ENCODE results near the gene SRGN. TPM values are rescaled to one million over a fixed set of nuclear protein-coding genes. Genes with fewer than 3 reads are reported as not detected.

The SRGN gene
- total and polyA plus RNA-seq, 2 donors (not counting 1 experiment from before 2014, with no cell fraction given) = 47.3 to 52.3 TPM

DNA sequence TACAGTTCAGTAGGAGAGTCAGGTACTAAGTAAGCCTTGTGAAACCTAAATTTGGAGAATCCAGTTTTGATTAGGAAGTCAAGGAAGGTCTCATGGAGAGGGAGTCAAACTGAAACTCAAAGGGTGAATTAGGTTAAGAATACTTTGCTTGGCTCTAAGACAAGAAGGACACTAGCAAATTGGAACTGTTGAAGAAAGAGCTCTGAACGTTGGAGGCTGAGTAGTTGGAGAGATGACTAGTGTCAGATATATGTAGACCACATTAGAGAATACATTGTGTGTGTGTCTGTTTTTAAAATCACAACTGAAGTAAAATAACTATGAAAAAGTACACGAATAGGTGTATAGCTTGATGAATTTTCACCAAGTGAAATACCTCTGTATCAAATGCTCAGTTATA is 42.3 kb downstream of the SRGN start:
- H3K9me3 ChIP-seq (ENCODE audit: control extremely low read depth in 1 of 3, control insufficient read depth in 2 of 3, insufficient read depth in 1 of 3, low read length in 2 of 3) = no peaks in the 10 kb centered on the region
- ChIA-PET POLR2A (no interaction called here), CTCF (no interaction called here)
- H3K79me2 ChIP-seq (ENCODE audit: control insufficient read depth, insufficient read depth, low read length) = peaks cover 92% of the 10 kb centered on the region
- peaks cover 23% of the 10 kb centered on the region for H3K4me1 Mint-ChIP-seq
- no peak overlapping the region for H3K4me3 ChIP-seq (ENCODE audit: control extremely low read depth in 1 of 5, extremely low read depth in 1 of 5, insufficient read depth in 1 of 5, low read depth in 2 of 5, low read length in 4 of 5)
- H2AFZ ChIP-seq (ENCODE audit: insufficient read depth, low read depth, low read length, poor library complexity, severe bottlenecking) = no peak overlapping the region
- no peaks in the 10 kb centered on the region for H3K27me3 ChIP-seq (replicated peaks in 1 of 4; ENCODE audit: control extremely low read depth in 1 of 4, control insufficient read depth in 3 of 4, insufficient read depth in 4 of 4, low read length in 3 of 4)
- intact Hi-C loops (cut with micrococcal nuclease) = no loop called here
- H3K4me3 Mint-ChIP-seq = no peak overlapping the region
- no peak overlapping the region for H3K27ac ChIP-seq (ENCODE audit: low read length in 2 of 2)
- no peaks in the 10 kb centered on the region for H3K27me3 Mint-ChIP-seq
- H3K9me3 Mint-ChIP-seq (ENCODE audit: insufficient read depth) = no peaks in the 10 kb centered on the region
- H3K9ac ChIP-seq (ENCODE audit: low read length) = no peak overlapping the region
- no CpG with 5 or more reads among the region's 2 CpGs for WGBS (ENCODE audit: insufficient coverage)
- TF ChIP-seq, protein P1, sequence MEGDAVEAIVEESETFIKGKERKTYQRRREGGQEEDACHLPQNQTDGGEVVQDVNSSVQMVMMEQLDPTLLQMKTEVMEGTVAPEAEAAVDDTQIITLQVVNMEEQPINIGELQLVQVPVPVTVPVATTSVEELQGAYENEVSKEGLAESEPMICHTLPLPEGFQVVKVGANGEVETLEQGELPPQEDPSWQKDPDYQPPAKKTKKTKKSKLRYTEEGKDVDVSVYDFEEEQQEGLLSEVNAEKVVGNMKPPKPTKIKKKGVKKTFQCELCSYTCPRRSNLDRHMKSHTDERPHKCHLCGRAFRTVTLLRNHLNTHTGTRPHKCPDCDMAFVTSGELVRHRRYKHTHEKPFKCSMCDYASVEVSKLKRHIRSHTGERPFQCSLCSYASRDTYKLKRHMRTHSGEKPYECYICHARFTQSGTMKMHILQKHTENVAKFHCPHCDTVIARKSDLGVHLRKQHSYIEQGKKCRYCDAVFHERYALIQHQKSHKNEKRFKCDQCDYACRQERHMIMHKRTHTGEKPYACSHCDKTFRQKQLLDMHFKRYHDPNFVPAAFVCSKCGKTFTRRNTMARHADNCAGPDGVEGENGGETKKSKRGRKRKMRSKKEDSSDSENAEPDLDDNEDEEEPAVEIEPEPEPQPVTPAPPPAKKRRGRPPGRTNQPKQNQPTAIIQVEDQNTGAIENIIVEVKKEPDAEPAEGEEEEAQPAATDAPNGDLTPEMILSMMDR (IDR thresholded peaks at IDR 0.05) = no peak
- TF ChIP-seq EZH2 (IDR thresholded peaks at IDR 0.05; ENCODE audit: borderline replicate concordance, insufficient read depth, low read depth, low read length, poor library complexity, severe bottlenecking) = no peak
- H3K4me1 ChIP-seq (ENCODE audit: control insufficient read depth in 2 of 2, insufficient read depth in 2 of 2, low read length in 2 of 2) = peaks cover 4 to 5% of the 10 kb centered on the region in 2 donors
- DNase-seq (no peak), ATAC-seq (ENCODE audit: low read depth) (no peak)
- peaks cover 0 to 27% of the 10 kb centered on the region in 2 experiments for H3K36me3 ChIP-seq (replicated peaks in 1 of 2; ENCODE audit: control extremely low read depth in 1 of 2, control insufficient read depth in 1 of 2, extremely low read depth in 1 of 2, insufficient read depth in 2 of 2, low read length in 1 of 2)
- H3K4me2 ChIP-seq (replicated peaks; ENCODE audit: low read depth, low read length, poor library complexity, severe bottlenecking) = no peak overlapping the region
- H3K27ac Mint-ChIP-seq = no peak overlapping the region
- peaks cover 35% of the 10 kb centered on the region for H4K20me1 ChIP-seq (ENCODE audit: control insufficient read depth, insufficient read depth, low read length, poor library complexity, severe bottlenecking)

DNA sequence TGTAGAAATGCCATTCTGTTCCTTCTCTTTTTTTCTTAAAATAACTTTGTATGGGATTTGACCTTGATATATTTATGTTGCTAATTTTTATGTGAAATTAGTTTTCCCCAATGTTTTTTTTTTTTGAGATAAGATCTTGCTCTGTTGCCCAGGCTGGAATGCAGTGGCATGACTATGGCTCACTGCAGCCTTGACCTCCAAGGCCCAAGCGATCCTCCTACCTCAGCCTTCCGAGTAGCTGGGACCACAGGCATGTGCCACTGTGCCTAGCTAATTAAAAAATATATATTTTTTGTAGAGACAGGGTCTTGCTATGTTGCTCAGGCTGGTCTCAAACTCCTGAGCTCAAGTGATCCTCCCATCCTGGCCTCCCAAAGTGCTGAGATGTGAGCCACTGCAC is 52.1 kb downstream of the SRGN start:
- CTCF ChIA-PET = no interaction called here
- Histone ChIP-seq H3K4me1 (ENCODE audit: control insufficient read depth in 2 of 2, insufficient read depth in 2 of 2, low read length in 2 of 2) (no peaks in the 10 kb centered on the region), H3K27me3 (replicated peaks in 1 of 4; ENCODE audit: control extremely low read depth in 1 of 4, control insufficient read depth in 3 of 4, insufficient read depth in 4 of 4, low read length in 3 of 4) (no peaks in the 10 kb centered on the region), H3K9ac (ENCODE audit: low read length) (no peak overlapping the region), H4K20me1 (ENCODE audit: control insufficient read depth, insufficient read depth, low read length, poor library complexity, severe bottlenecking) (peaks cover 9% of the 10 kb centered on the region), H3K4me3 (ENCODE audit: control extremely low read depth in 1 of 5, extremely low read depth in 1 of 5, insufficient read depth in 1 of 5, low read depth in 2 of 5, low read length in 4 of 5) (no peak overlapping the region), H3K36me3 (replicated peaks in 1 of 2; ENCODE audit: control extremely low read depth in 1 of 2, control insufficient read depth in 1 of 2, extremely low read depth in 1 of 2, insufficient read depth in 2 of 2, low read length in 1 of 2) (peaks cover 0 to 13% of the 10 kb centered on the region in 2 experiments), H3K79me2 (ENCODE audit: control insufficient read depth, insufficient read depth, low read length) (peaks cover 76% of the 10 kb centered on the region), H3K27ac (ENCODE audit: low read length in 2 of 2) (no peak overlapping the region), H2AFZ (ENCODE audit: insufficient read depth, low read depth, low read length, poor library complexity, severe bottlenecking) (no peak overlapping the region), H3K4me2 (replicated peaks; ENCODE audit: low read depth, low read length, poor library complexity, severe bottlenecking) (no peak overlapping the region), H3K9me3 (ENCODE audit: control extremely low read depth in 1 of 3, control insufficient read depth in 2 of 3, insufficient read depth in 1 of 3, low read length in 2 of 3) (no peaks in the 10 kb centered on the region)
- DNase-seq (no peak), ATAC-seq (ENCODE audit: low read depth) (no peak)
- intact Hi-C loops (cut with micrococcal nuclease) = no loop called here
- Mint-ChIP-seq H3K4me3 (no peak overlapping the region), H3K27ac (no peak overlapping the region), H3K27me3 (no peaks in the 10 kb centered on the region), H3K4me1 (peaks cover 14% of the 10 kb centered on the region), H3K9me3 (ENCODE audit: insufficient read depth) (no peaks in the 10 kb centered on the region)
- TF ChIP-seq, protein P1 (IDR thresholded peaks at IDR 0.05) = no peak
- no peak for TF ChIP-seq EZH2 (IDR thresholded peaks at IDR 0.05; ENCODE audit: borderline replicate concordance, insufficient read depth, low read depth, low read length, poor library complexity, severe bottlenecking)
- POLR2A ChIA-PET = no interaction called here
- no CpG with 5 or more reads among the region's 2 CpGs for WGBS (ENCODE audit: insufficient coverage)
